GM18508 (cell line): ENCODE data around the gene CSTPP1.

Experiments
- ATAC-seq: cut with Tn5 transposase; IDR thresholded peaks from one replicate; pipeline ENCODE4 v1.9.1; 2021; ENCODE audit warnings: moderate number of reproducible peaks; ENCODE audit not compliant: insufficient read depth, unreplicated experiment

Gene CSTPP1, protein sequence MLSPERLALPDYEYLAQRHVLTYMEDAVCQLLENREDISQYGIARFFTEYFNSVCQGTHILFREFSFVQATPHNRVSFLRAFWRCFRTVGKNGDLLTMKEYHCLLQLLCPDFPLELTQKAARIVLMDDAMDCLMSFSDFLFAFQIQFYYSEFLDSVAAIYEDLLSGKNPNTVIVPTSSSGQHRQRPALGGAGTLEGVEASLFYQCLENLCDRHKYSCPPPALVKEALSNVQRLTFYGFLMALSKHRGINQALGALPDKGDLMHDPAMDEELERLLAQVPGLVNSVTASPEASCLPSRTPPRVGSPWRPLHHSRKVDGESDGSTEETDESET

GRCh38 chr11:46936138-46937110 is at the start of gene CSTPP1:
CSTPP1 (plus strand) TSS chr11:46936761; CDS start chr11:46936806, 45 bp downstream.
- ATAC-seq = peak; percentile 83

DNA sequence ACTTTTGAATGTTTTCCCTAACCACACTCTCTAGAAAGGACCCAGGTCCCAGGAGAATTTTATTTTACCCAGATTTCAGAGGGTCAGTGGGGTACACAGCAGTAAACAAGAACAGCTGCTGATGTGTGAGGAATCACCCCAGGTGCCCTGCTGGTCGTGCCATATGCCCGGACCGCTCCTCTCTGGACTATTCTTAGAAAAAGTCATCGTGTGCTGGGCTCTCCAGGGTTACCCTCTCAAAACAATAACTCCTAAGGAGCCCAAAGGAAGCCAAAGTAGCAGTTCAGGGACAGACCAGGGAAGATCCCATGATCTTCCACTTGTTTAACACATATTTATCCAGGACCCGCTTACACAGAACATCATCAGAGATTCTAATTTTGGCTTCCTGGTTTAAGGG is 47.9 kb upstream of the CSTPP1 start:
- ATAC-seq = no peak

- no peak for ATAC-seq
Observed at GRCh38 chr11:46889251-46889650, 47.3 kb upstream of the CSTPP1 start.

GRCh38 chr11:46889689-46890475 is 46.7 kb upstream of the CSTPP1 start:
- no peak for ATAC-seq

GRCh38 chr11:46890665-46891064 is 45.9 kb upstream of the CSTPP1 start:
- no peak for ATAC-seq

- no peak for ATAC-seq
Observed at GRCh38 chr11:46892109-46892508, 44.5 kb upstream of the CSTPP1 start.

GRCh38 chr11:46892838-46893237 is 43.7 kb upstream of the CSTPP1 start:
- ATAC-seq = no peak

DNA sequence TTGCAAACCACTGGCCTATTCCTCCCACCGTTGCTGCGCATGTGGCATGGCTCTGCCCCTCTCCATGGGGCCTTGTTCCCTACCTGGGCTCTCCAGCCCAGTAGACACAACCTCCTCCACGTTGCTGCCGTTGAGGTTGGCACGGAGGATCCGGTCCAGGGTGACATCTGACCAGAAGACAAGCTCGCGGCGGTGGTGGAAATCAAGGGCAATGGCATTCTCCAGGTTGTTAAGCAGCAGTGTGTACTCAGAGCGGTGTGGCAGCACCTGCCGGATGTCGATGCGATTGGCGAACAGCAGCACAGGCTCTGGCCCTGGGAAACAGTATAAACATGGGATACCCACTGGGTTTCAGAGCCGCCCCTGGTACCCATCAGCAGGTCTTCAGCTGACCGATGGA is 42.1 kb upstream of the CSTPP1 start:
- no peak for ATAC-seq

DNA sequence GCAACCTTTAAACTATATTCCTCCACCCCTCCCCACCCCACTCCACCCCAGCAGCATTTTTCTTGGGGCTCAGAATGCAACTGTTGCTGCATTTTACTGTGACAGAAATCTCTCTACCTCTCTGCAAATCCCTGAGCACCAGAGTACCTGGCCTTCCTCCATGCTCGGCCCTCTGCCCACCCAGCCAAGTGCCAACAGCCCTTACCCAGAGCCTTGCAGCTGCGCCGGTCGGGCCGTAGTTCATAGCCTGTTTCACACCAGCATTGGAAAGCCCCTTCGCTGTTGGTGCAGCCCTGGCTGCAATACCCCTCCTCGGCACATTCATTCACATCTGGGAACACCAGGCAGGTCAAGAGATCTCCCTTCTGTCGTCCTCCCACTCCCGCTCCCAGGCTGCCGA is 41.6 kb upstream of the CSTPP1 start:
- no peak for ATAC-seq

- no peak for ATAC-seq
Observed at GRCh38 chr11:46895821-46896220, 40.7 kb upstream of the CSTPP1 start.

GRCh38 chr11:46896719-46897406 is 39.7 kb upstream of the CSTPP1 start:
- ATAC-seq = no peak

DNA sequence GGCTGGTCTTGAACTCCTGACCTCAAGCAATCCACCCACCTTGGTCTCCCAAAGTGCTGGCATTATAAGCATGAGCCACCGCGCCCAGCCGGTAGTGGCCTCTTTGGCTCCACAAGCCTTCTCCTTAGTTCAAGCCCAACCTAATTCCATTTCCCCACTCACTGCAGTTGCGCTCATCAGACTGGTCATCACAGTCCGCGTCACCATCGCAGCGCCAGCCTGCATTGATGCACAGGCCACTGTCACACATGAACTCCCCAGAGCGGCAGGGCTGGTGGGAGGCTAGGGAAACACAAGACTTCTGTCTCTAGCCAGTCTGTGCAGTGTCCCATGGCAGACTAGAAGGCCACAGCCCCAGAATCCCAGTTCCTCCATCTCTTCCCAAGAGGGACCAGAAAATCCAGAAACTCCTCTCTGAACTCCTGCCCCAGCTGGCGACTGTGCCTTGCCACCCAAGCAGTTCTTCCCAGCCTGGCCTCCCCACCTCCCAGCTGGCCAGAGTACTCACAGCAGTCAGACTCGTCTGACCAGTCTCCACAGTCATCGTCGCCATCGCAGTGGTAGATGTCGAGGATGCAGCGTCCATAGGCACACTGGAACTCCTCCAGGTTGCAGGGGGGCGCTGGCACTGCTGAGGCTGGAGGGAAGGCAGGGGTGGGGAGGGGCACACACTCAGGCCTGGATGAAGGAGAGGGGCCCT is 38.0 kb upstream of the CSTPP1 start:
- ATAC-seq = no peak

DNA sequence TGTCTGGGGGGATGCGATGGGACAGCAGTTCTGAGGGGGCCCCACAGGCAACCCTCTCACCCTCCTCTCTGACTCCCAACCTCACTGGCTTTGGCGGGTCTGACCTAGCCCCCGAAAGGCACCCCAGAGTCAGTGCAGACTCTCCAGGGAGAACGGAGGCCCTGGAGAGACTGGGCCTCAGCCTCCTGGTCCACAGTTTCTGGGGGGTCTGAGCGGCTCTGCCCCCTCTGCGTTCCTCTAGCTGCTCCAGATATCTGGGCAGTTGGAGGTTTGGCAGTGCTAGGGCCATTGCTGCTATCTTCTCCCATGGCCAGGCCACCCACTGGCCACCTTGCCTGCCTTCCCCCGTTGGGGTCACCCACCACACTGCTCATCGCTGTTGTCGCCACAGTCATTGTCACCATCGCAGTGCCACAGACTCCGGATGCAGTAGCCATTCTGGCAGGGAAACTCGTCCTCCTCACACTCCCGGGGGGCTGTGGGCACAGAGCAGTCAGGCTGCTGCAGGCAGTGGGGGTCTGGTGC is 37.0 kb upstream of the CSTPP1 start:
- ATAC-seq = no peak

GRCh38 chr11:46900091-46900746 is 36.3 kb upstream of the CSTPP1 start:
- ATAC-seq = no peak

- no peak for ATAC-seq
Observed at GRCh38 chr11:46901156-46901555, 35.4 kb upstream of the CSTPP1 start.

DNA sequence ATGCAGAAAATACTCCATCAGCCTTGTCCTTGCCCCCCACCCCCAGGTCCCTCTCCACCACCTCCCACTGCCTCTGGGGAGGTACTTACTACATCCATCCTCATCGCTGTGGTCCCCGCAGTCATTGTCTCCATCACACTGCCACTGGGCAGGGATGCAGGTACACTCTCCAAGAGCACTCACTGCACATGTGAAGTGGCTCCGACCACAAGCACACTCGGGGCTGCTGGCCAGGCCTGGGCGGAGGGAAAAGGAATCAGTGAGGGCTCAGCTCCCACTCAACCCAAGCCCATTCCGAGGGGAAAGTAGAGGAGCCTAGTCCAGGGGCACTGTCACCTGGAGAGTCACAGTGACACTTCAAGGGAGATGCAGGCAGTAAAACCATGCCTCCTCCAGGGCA is 33.9 kb upstream of the CSTPP1 start:
- ATAC-seq = no peak

- ATAC-seq = no peak
Observed at GRCh38 chr11:46903846-46904245, 32.7 kb upstream of the CSTPP1 start.

DNA sequence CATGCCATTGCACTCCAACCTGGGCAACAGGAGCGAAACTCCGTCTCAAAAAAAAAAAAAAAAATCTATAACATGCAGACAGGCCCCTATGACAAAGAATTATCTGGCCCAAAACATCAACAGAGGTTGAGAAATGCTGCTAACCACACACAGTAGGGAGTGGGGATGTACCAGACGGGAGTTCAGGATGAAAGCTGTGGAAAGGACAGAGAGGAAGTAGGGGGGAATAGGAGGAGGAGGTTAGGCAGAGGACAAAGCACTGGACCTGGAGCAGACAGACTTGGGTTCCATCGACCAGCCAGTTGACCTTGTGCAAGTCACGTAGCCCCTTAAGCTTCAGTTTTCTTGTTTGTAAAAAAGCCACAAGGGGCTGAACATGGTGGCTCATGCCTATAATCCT is 30.8 kb upstream of the CSTPP1 start:
- no peak for ATAC-seq

GRCh38 chr11:46906609-46907041 is 29.9 kb upstream of the CSTPP1 start:
- ATAC-seq = no peak
